ENCODE data around the gene SLC44A1.

The SLC44A1 gene

GRCh38 chr9:105473221-105473620 is 228.8 kb downstream of the SLC44A1 start:
- no peak for DNase-seq (ENCODE audit: low read depth)
- no peak overlapping the region for H3K4me3 ChIP-seq (ENCODE audit: low read depth, low read length)
- TF ChIP-seq POLR2A (IDR thresholded peaks at IDR 0.05; ENCODE audit: extremely low read depth, insufficient read length) = no peak
- no peak for TF ChIP-seq MYC (IDR thresholded peaks at IDR 0.05; ENCODE audit: low read depth, low read length)
- TF ChIP-seq CTCF (IDR thresholded peaks at IDR 0.05; ENCODE audit: low read depth, low read length) = no peak
- no peak for TF ChIP-seq MAX (IDR thresholded peaks at IDR 0.05; ENCODE audit: low read depth, low read length)

- TF ChIP-seq MYC (IDR thresholded peaks at IDR 0.05; ENCODE audit: low read depth, low read length) (no peak), POLR2A (IDR thresholded peaks at IDR 0.05; ENCODE audit: extremely low read depth, insufficient read length) (no peak), CTCF (IDR thresholded peaks at IDR 0.05; ENCODE audit: low read depth, low read length) (no peak), MAX (IDR thresholded peaks at IDR 0.05; ENCODE audit: low read depth, low read length) (no peak)
- DNase-seq (ENCODE audit: low read depth) = peak; percentile 22
Observed at GRCh38 chr9:105475302-105475701, 230.9 kb downstream of the SLC44A1 start.

GRCh38 chr9:105479846-105480245 is 235.4 kb downstream of the SLC44A1 start:
- H3K4me3 ChIP-seq (ENCODE audit: low read depth, low read length) = no peak overlapping the region

More at GRCh38 chr9:105475302-105475701, 230.9 kb downstream of the SLC44A1 start:
- no peak overlapping the region for H3K4me3 ChIP-seq (ENCODE audit: low read depth, low read length)

GRCh38 chr9:105483618-105484017 is 239.2 kb downstream of the SLC44A1 start:
- DNase-seq (ENCODE audit: low read depth) = no peak
- TF ChIP-seq MAX (IDR thresholded peaks at IDR 0.05; ENCODE audit: low read depth, low read length) = no peak
- TF ChIP-seq MYC (IDR thresholded peaks at IDR 0.05; ENCODE audit: low read depth, low read length) = no peak
- no peak for TF ChIP-seq CTCF (IDR thresholded peaks at IDR 0.05; ENCODE audit: low read depth, low read length)
- TF ChIP-seq POLR2A (IDR thresholded peaks at IDR 0.05; ENCODE audit: extremely low read depth, insufficient read length) = no peak
- no peak overlapping the region for H3K4me3 ChIP-seq (ENCODE audit: low read depth, low read length)

More at GRCh38 chr9:105479846-105480245, 235.4 kb downstream of the SLC44A1 start:
- TF ChIP-seq CTCF (IDR thresholded peaks at IDR 0.05; ENCODE audit: low read depth, low read length) (no peak), MAX (IDR thresholded peaks at IDR 0.05; ENCODE audit: low read depth, low read length) (no peak), MYC (IDR thresholded peaks at IDR 0.05; ENCODE audit: low read depth, low read length) (no peak), POLR2A (IDR thresholded peaks at IDR 0.05; ENCODE audit: extremely low read depth, insufficient read length) (no peak)
- DNase-seq (ENCODE audit: low read depth) = no peak

- TF ChIP-seq CTCF (IDR thresholded peaks at IDR 0.05; ENCODE audit: low read depth, low read length) = no peak
- H3K4me3 ChIP-seq (ENCODE audit: low read depth, low read length) = no peak overlapping the region
- no peak for DNase-seq (ENCODE audit: low read depth)
Observed at GRCh38 chr9:105484226-105484625, 239.8 kb downstream of the SLC44A1 start.

GRCh38 chr9:105485131-105485530 is 240.7 kb downstream of the SLC44A1 start:
- no peak overlapping the region for H3K4me3 ChIP-seq (ENCODE audit: low read depth, low read length)
- TF ChIP-seq CTCF (IDR thresholded peaks at IDR 0.05; ENCODE audit: low read depth, low read length) (no peak), POLR2A (IDR thresholded peaks at IDR 0.05; ENCODE audit: extremely low read depth, insufficient read length) (no peak), MAX (IDR thresholded peaks at IDR 0.05; ENCODE audit: low read depth, low read length) (no peak), MYC (IDR thresholded peaks at IDR 0.05; ENCODE audit: low read depth, low read length) (no peak)
- DNase-seq (ENCODE audit: low read depth) = no peak

Data from NB4 (cell line).